ENCODE data around the gene LDAH.

Gene LDAH

DNA sequence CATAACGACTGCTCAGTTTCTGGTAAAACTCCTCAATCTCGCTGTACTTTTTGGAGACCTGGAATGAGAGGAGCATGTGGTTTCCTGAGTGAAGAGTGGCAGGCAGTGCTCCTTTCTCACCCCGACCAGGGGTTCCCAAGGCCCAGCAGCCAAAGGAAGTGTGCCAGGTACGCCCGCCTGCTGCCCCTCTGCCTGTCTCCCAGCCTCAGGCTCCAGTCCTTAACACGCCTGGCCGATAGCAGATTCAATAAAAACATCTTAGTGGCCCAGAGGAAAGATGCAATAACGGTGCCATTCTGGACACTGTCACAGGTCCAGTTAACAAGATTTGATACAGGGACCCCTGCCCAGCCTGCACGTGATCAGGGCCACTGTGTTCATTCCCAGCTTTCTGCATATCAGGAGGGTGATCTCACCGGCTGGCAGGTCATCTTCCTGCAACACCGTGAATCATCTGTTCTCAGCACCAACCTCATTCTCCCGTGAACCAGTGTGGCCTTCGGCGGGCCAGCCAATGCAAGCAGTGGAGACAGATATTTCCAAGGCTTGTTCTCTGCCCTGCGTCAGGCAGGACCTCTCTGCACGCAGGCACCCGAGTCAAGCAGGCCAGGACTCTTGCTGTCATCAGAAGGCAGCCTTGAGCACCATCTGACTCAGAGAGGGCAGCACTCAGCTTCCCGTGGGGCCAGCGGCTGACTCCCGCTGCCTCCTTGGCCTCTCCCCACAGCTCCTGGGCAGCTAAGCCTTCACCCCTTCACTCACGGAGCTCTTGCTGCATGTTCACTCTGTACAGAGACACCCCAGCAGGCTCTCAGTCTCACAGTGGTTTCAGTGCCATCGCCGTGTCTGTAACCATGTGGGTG, 181.5 kb downstream of the LDAH start:
- in situ Hi-C loops (cut with HindIII; ENCODE audit: low sequenced_read_pairs): no loop called here

- in situ Hi-C loops (cut with HindIII; ENCODE audit: low sequenced_read_pairs): no loop called here
Measured at GRCh38 chr2:20640411-20641122, 182.3 kb downstream of the LDAH start.

- in situ Hi-C loops (cut with HindIII; ENCODE audit: low sequenced_read_pairs): loop anchor here (5.0 kb wide), 2 partner anchors 72 to 192 kb away; partner anchors contain the start of gene RHOB
Measured at GRCh38 chr2:20638646-20639430, 184.1 kb downstream of the LDAH start.

DNA sequence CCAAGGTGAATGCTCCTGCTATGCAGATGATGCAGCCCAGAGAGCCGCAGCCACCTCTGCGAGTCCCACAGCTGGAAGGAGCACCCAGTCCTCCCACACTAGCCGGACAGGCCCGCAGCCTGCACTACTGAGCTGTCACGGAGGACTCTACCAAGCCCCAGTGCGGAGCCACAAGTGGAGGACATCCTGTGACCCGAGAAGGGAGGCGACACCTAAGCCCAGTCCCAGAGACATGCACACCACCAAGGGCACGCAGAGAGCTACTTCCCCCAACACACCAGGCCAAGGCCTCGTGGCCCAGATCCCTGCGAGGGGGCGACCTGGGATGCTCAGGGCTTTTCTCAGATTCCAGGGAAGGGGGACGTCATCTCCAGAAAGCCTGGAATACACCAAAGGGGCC, 184.9 kb downstream of the LDAH start:
- in situ Hi-C loops (cut with HindIII; ENCODE audit: low sequenced_read_pairs): loop anchor here (5.0 kb wide), 2 partner anchors 71 to 191 kb away; partner anchors contain the start of gene RHOB

DNA sequence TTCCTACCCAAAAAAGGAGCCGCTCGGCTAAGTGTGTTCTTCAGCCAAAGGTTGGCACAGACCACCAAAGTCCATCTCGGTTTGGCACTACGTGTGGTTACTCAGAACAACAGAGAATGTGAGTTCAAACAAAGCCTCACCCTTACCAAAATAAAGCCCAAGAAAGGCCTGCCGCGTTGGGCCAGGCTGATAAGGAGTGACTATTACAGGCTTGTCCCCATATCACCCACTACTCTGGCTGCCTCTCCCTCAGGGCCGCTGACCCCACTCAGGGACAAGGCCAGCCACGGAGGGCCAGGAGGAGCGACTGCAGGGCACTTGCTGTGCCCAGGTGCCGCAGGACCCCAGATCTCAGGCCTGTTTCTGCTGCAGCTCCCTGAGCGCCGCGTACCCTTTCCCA, 185.8 kb downstream of the LDAH start:
- in situ Hi-C loops (cut with HindIII; ENCODE audit: low sequenced_read_pairs): loop anchor here (5.0 kb wide), 2 partner anchors 70 to 190 kb away; partner anchors contain the start of gene RHOB

DNA sequence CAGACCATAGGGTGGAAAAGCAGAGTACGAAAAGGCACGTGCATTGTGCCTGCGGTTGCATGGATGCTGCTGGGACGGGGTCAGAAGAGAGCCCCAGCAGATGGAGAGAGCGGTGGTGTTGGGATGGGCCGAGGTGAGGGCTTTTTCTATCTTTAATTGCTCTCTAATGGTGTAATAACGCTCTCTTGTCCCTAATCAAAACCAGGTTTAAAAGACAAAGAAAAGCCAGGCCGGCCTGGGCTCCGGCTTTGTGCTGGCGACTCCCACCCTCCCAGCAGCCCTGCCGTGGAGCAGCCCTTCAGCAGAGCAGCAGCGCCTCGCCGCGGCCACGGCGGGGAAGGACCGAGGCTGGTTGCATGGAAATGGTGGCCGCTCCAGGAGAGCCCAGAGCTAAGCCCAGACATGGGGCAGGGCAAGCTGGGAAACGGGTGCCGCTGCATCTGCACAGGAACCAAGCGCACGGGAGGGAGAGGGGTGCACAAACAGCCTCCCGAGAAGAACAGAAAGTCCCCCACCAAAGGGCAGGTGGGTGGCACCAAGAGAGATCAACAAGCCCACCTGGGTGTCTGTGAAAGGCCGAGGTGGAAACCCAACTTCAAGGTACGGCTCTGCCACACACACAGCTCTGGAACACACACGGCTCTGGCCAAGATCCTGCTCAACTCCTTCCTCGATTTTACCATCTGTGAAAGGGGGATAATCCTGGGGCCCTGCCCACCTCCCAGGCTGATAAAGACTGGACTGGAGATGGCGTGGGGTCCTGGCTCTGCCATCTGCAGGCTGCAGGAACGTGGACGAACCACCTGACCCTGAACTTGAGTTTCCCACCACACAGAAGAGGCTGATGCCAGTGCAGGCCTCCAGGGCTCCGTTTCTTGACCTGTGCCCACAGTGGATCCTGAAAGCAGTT, 187.0 kb downstream of the LDAH start:
- in situ Hi-C loops (cut with HindIII; ENCODE audit: low sequenced_read_pairs): loop anchor here (5.0 kb wide), 2 partner anchors 69 to 189 kb away; partner anchors contain the start of gene RHOB

DNA sequence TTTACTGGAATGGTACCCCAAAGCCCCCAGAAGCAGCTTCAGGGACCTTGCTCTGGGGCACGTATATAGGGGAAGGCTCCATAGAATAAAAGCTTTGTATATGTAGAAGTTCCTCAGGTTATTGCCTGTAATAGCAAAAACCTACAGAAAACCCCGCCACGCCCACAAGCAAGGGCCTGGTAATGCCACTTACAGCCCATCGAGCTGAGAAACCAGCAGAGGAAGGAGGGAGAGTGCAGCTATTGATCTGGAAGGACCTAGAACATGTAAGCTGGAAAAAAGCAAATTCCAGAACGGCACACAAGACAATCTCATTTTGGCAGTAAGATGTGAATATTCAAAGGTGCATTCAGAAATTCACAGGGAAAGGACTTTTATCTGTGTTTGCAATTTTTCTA, 187.8 kb downstream of the LDAH start:
- in situ Hi-C loops (cut with HindIII; ENCODE audit: low sequenced_read_pairs): loop anchor here (5.0 kb wide), 2 partner anchors 68 to 188 kb away; partner anchors contain the start of gene RHOB

GRCh38 chr2:20634507-20635112, 188.3 kb downstream of the LDAH start:
- in situ Hi-C loops (cut with HindIII; ENCODE audit: low sequenced_read_pairs): loop anchor here (5.0 kb wide), 2 partner anchors 67 to 187 kb away; partner anchors contain the start of gene RHOB
